Fibroblast of lung (primary cell): ENCODE results near the gene ADH4. TPM values are rescaled to one million over a fixed set of nuclear protein-coding genes. Genes with fewer than 3 reads are reported as not detected.

Experiments
- DNase-seq, 2 donors: peaks; one replicate each; pipeline versions ENCODE4 v3.0.0 to v3.0.0-alpha.2; 2010; ENCODE audit warnings: low read depth in 2 of 2
- H2AFZ ChIP-seq: 2 replicates; pipeline ENCODE4 v1.5.1; 2012; ENCODE audit warnings: low read length, control low read depth, inconsistent platforms
- H3K27ac ChIP-seq: 2 replicates; pipeline ENCODE4 v1.5.1; 2011; ENCODE audit warnings: low read length, control low read depth; ENCODE audit not compliant: insufficient read depth
- H3K27me3 ChIP-seq: 2 replicates; pipeline ENCODE4 v1.5.1; 2011; ENCODE audit warnings: mild to moderate bottlenecking, low read length; ENCODE audit not compliant: control insufficient read depth, insufficient read depth
- H3K36me3 ChIP-seq: 2 replicates; pipeline ENCODE4 v1.5.1; 2011; ENCODE audit warnings: low read length; ENCODE audit not compliant: control insufficient read depth, insufficient read depth
- H3K4me1 ChIP-seq: 2 replicates; pipeline ENCODE4 v1.5.1; 2011; ENCODE audit warnings: low read length; ENCODE audit not compliant: control insufficient read depth, insufficient read depth; ENCODE audit errors: extremely low read depth
- H3K4me2 ChIP-seq: 2 replicates; pipeline ENCODE4 v1.5.1; 2011; ENCODE audit warnings: low read length, control low read depth; ENCODE audit not compliant: insufficient read depth; ENCODE audit errors: extremely low read depth
- H3K4me3 ChIP-seq, 4 experiments: fragments of 200-600 bp in 1 of 4; sonication (generic) in 1 of 4; replicated peaks in 1 of 4; 2 replicates each; pipeline ENCODE4 v1.5.1; 2011 to 2016; ENCODE audit warnings: low read length in 4 of 4, low read depth in 3 of 4, mild to moderate bottlenecking in 3 of 4, control low read depth in 2 of 4, inconsistent platforms in 1 of 4, mixed read lengths in 1 of 4; ENCODE audit not compliant: insufficient read depth in 1 of 4; ENCODE audit errors: control extremely low read depth in 1 of 4
- H3K79me2 ChIP-seq: 2 replicates; pipeline ENCODE4 v1.5.1; 2012; ENCODE audit warnings: mild to moderate bottlenecking, low read length, inconsistent platforms; ENCODE audit not compliant: control insufficient read depth, insufficient read depth
- H3K9ac ChIP-seq: 2 replicates; pipeline ENCODE4 v1.5.1; 2011; ENCODE audit warnings: mild to moderate bottlenecking, low read length, control low read depth; ENCODE audit not compliant: insufficient read depth
- H3K9me3 ChIP-seq: 2 replicates; pipeline ENCODE4 v1.5.1; 2012; ENCODE audit warnings: low read depth, low read length; ENCODE audit not compliant: control insufficient read depth, insufficient read depth
- H4K20me1 ChIP-seq: 2 replicates; pipeline ENCODE4 v1.5.1; 2011; ENCODE audit warnings: low read length; ENCODE audit not compliant: control insufficient read depth, insufficient read depth; ENCODE audit errors: extremely low read depth
- CTCF ChIP-seq, 2 donors: IDR thresholded peaks in 1 of 2; conservative IDR thresholded peaks in 1 of 2; 1 replicate in 1 of 2; 2 replicates in 1 of 2; pipeline ENCODE4 v1.5.1; 2011 to 2012; ENCODE audit warnings: low read length in 2 of 2, control low read depth in 1 of 2, inconsistent platforms in 1 of 2, low read depth in 1 of 2, mild to moderate bottlenecking in 1 of 2
- EZH2 ChIP-seq: IDR thresholded peaks from 2 replicates; pipeline ENCODE4 v1.5.1; 2012; ENCODE audit warnings: low read length, control low read depth, mild to moderate bottlenecking; ENCODE audit errors: missing control alignments
- polyA plus RNA-seq, 2 donors: library from polyadenylated mRNA; depleted of rRNA in 1 of 2; stranded (reverse) in 1 of 2; unstranded in 1 of 2; fragments of >200 nt; gene quantifications; 2 replicates each; pipeline ENCODE4 v1.2.1, GENCODE V29; 2011 to 2012; ENCODE audit warnings: missing spikeins in 1 of 2
- total RNA-seq: library from RNA; depleted of rRNA; stranded (reverse); fragments of >200 nt; gene quantifications from 2 replicates; pipeline ENCODE4 v1.2.1, GENCODE V29; 2014

Gene ADH4
- total and polyA plus RNA-seq, 2 donors (not counting 1 experiment from before 2014, with no cell fraction given): 0.03 TPM; not detected in 1

- H3K4me3 ChIP-seq: no peak overlapping the region
- H3K36me3 ChIP-seq: no peaks in the 10 kb centered on the region
- no peak overlapping the region for H2AFZ ChIP-seq
- no peak overlapping the region for H3K9ac ChIP-seq
- no peak for DNase-seq
- no peak overlapping the region for H3K4me2 ChIP-seq
- H3K79me2 ChIP-seq: no peaks in the 10 kb centered on the region
- no peaks in the 10 kb centered on the region for H4K20me1 ChIP-seq
- no peak overlapping the region for H3K27ac ChIP-seq
- no peaks in the 10 kb centered on the region for H3K4me1 ChIP-seq
- H3K27me3 ChIP-seq: no peaks in the 10 kb centered on the region
- TF ChIP-seq EZH2: no peak
- no peak for TF ChIP-seq CTCF (conservative IDR thresholded peaks at IDR 0.05 in 1 of 2, IDR thresholded peaks at IDR 0.05 in 1 of 2; ENCODE audit: low read depth in 1 of 2, low read length in 2 of 2)
- H3K9me3 ChIP-seq: no peaks in the 10 kb centered on the region
Observed at GRCh38 chr4:99165978-99166377, 21.9 kb upstream of the ADH4 start.

- Histone ChIP-seq H3K27ac (no peak overlapping the region), H3K27me3 (no peaks in the 10 kb centered on the region), H3K9ac (no peak overlapping the region), H3K4me1 (no peaks in the 10 kb centered on the region), H4K20me1 (no peaks in the 10 kb centered on the region), H3K36me3 (no peaks in the 10 kb centered on the region), H3K79me2 (no peaks in the 10 kb centered on the region), H2AFZ (no peak overlapping the region), H3K4me2 (no peak overlapping the region), H3K9me3 (no peaks in the 10 kb centered on the region), H3K4me3 (no peak overlapping the region)
- no peak for DNase-seq
- TF ChIP-seq EZH2: no peak
- no peak for TF ChIP-seq CTCF (conservative IDR thresholded peaks at IDR 0.05 in 1 of 2, IDR thresholded peaks at IDR 0.05 in 1 of 2; ENCODE audit: low read depth in 1 of 2, low read length in 2 of 2)
Observed at GRCh38 chr4:99161373-99162099, 17.4 kb upstream of the ADH4 start.

GRCh38 chr4:99159699-99160098 is 15.6 kb upstream of the ADH4 start:
- Histone ChIP-seq H2AFZ (no peak overlapping the region), H3K27me3 (no peaks in the 10 kb centered on the region), H3K4me3 (no peak overlapping the region), H3K9ac (no peak overlapping the region), H3K27ac (no peak overlapping the region), H3K9me3 (no peaks in the 10 kb centered on the region), H3K79me2 (no peaks in the 10 kb centered on the region), H3K4me2 (no peak overlapping the region), H4K20me1 (no peaks in the 10 kb centered on the region), H3K36me3 (no peaks in the 10 kb centered on the region), H3K4me1 (no peaks in the 10 kb centered on the region)
- peak in 1 of 2 donors; percentile 25 for DNase-seq
- TF ChIP-seq CTCF (conservative IDR thresholded peaks at IDR 0.05 in 1 of 2, IDR thresholded peaks at IDR 0.05 in 1 of 2; ENCODE audit: low read depth in 1 of 2, low read length in 2 of 2) (peak in 1 of 2 donors; percentile 19), EZH2 (no peak)
